PC-3 (cell line): ENCODE data around the gene PCBP2.

ENCODE experiments used
- EZH2phosphoT487 ChIP-seq: fragments of 300-600 bp; sonication (generic); IDR thresholded peaks from 2 replicates; pipeline ENCODE4 v1.6.1; 2018; ENCODE audit warnings: mild to moderate bottlenecking, antibody characterized with exemption, low read length, borderline replicate concordance
- TF ChIP-seq, protein P1 (sequence below): fragments of 300-600 bp; sonication (generic); conservative IDR thresholded peaks from 2 replicates; pipeline ENCODE4 v1.5.1; 2017; ENCODE audit warnings: antibody characterized with exemption, low read depth, mild to moderate bottlenecking, low read length

DNA sequence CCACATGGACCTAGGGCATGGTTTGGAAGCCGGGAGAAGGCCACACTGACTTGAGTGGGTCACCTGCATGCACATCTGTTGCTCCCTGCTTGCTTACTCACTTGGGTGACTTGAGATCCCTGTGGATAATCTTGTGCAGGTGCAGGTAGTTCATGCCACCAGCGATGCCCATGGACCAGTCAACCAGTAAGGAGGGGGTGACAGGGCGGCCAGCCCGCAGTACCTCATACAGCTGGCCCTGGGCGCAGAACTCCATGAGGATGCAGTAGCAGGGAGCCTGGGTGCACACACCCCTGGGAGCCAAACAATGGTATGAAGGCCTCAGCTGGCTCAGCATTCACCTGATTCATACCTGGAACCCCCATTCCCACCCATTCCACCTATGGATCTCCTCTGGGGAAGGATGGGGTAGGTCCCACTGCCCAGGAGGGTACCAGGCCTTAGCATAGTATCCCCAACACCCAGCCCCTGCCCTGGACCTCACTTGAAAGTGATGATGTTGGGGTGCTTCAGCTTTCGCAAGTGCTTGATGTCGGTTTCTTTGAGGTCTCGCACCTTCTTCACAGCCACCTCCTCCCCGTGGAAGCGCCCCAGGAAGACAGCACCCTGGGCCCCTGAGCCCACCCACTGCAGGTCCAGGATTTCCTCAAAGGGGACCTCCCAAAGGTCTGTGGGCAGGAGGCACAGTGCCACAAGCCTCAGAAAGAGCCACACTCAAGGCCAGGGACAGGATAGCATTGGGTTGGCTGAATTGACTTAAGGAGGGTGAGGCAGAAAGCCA, 34.2 kb downstream of the PCBP2 start:
- TF ChIP-seq, protein P1, sequence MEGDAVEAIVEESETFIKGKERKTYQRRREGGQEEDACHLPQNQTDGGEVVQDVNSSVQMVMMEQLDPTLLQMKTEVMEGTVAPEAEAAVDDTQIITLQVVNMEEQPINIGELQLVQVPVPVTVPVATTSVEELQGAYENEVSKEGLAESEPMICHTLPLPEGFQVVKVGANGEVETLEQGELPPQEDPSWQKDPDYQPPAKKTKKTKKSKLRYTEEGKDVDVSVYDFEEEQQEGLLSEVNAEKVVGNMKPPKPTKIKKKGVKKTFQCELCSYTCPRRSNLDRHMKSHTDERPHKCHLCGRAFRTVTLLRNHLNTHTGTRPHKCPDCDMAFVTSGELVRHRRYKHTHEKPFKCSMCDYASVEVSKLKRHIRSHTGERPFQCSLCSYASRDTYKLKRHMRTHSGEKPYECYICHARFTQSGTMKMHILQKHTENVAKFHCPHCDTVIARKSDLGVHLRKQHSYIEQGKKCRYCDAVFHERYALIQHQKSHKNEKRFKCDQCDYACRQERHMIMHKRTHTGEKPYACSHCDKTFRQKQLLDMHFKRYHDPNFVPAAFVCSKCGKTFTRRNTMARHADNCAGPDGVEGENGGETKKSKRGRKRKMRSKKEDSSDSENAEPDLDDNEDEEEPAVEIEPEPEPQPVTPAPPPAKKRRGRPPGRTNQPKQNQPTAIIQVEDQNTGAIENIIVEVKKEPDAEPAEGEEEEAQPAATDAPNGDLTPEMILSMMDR = no peak
- no peak for TF ChIP-seq EZH2phosphoT487
